DMS79 treated with DMSO at 0.1 percent for 48 hours (cell line): ENCODE results near the gene IZUMO4.
A peak's percentile ranks its signal among the peaks of the same experiment; 100 is the strongest.

ENCODE experiments used
- DNase-seq: peaks from one replicate; lab custom pipeline; 2025; lab: John Stamatoyannopoulos, UW

IZUMO4 gene, protein sequence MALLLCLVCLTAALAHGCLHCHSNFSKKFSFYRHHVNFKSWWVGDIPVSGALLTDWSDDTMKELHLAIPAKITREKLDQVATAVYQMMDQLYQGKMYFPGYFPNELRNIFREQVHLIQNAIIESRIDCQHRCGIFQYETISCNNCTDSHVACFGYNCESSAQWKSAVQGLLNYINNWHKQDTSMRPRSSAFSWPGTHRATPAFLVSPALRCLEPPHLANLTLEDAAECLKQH

DNA sequence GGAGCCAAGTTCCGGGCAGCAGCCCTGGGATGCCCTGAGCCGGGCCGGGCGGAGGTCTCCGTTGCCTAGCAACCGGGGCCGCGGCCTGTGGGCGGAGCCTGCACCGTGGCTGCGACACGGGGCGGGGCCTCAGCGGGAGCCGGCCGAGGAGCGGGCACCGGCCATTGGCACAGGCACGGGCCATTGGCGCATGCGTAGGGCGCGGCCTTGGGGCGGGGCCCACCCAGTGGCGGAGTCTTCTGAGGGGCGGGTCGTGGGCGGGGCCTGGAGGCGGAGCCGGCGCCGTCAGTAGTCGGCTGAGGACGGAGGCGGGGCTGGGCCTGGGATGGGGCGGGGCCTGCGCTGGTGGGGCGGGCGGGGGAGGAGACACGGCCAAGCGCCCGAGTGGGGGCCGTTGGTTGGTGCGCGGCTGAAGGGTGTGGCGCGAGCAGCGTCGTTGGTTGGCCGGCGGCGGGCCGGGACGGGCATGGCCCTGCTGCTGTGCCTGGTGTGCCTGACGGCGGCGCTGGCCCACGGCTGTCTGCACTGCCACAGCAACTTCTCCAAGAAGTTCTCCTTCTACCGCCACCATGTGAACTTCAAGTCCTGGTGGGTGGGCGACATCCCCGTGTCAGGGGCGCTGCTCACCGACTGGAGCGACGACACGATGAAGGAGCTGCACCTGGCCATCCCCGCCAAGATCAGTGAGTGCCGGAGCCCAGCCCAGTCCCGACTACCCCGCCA is at the start of gene IZUMO4:
TSS of gene IZUMO4 (plus strand) at position 436 of the 723 bp plus-strand sequence. CDS start at position 467, 31 bp downstream.
- peak; percentile 91 for DNase-seq

DNA sequence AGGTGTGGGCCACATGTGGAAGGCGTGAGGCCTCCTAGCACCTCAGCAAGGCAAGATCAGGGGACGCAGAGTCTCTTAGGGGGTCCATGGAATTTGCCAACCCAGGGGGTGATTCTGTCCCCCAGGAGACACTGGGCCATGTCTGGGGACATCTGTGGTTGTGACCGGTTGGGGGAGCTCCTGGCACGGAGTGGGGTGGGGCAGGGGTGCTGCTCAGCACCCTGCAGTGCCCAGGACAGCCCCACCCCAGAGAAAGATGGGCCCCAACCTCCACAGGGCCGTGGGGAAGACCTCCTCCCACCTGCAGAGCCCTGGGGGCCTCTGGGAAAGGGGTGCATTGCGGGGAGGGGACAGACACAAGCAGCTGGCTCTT is 49.7 kb upstream of the IZUMO4 start:
- DNase-seq: no peak

DNA sequence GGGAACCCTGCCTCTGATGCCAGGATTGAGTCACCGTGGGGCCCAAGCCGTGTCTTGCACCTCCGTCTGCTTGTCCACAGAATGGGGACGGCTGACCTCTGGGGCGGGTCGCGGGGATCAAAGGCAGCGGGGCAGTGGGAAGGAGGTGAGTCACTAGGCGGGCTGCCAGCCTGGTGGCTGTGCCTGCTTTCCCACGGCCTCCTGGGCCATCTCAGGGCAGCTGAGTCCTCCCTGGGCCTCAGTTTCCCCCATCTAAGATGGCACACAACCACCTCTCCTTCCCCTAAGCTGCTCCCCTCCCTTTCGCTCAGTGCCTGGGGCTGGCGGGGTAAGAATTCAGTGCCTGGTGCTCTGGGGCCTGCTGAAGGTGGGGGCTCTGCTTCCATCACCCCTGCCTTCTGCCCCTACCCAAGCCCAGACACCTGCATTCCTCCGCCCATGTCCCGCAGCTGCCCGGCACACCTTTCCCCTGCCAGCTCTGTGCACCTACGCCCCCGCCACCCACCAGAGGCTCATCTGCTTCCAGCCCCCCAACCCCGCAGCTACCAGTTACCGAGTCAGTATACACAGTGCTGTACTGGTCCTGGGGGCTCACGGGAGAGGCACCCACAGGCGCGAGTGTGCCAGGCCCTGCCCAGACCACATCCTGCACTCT is 49.1 kb upstream of the IZUMO4 start:
- DNase-seq: no peak

DNA sequence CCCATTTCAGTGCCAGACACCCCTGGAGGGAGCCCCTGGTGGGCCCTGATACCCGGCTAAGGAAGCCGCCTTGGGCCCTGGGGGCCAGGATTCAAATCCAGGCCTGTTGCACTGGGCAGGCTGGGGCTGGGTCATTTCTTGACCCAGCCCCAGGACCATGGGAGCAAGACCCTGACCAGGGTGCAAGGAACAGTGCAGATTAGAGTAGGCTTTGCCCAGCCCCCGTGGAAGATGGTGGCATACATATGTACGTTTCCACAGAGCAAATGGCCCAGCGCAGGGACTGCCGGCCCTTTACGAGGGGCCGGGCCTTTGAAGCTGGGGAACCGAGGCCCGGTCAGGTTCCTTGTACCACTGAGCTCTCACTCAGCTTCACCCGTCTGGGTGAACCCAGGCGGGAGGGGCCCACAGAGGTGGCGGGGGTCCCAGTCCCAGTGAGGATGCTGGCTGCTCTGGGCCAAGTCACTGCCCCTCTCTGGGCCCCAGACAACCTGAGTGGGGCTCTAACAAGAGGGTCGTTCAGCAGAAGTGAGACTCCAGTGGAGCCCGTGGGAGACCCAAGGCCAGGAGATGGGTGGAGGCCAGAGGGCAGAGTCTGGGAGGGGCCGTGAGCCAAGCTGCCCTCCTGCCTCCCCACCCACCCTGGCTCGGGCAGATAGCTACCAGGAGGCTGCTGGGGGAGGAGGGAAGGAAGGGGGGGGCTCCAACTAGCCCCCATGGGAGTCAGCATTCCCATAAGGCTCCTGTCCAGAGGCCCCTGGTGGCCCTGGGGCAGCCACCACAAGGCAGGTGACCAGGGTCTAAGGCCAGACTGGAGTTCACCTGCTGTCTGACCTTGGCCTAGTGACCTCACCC is 48.4 kb upstream of the IZUMO4 start:
- DNase-seq: no peak

DNA sequence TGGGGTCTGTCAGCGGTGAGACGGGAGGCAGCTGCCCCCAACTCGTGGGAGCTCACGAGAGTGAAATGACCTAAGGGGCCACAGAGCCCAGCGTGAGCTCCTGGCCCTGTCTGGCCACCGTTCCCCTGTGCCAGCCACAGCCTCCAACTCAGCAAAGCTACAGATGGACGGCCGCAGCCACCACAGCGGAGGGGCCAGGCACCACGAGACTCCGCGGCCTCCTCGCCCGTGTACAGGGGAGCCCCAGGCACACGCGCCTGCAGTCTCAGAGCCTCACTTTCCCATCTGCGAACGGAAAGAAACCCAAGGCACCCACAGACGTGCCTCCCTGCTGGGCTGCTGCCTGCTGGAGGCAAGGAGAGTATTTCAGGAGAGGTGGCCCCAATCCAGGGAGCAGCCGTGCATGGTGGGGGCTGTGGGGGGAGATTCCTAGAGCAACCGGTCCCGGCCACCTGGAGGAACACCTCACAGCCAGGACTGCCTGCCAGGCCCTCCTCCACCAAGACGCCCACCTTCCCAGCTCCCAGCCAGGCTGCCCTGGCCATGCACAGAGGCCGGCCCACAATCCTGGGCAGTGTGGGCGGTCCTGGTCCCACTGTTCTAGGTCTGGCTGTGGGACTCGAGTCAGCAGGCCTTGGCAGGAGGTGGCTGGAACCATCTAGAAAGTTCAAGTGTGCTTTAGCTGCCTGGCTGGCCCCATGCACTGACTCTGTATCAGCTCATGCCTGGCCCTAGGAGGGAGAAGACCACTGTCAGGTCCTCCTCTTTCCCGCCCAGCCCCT is 47.6 kb upstream of the IZUMO4 start:
- DNase-seq: no peak

DNA sequence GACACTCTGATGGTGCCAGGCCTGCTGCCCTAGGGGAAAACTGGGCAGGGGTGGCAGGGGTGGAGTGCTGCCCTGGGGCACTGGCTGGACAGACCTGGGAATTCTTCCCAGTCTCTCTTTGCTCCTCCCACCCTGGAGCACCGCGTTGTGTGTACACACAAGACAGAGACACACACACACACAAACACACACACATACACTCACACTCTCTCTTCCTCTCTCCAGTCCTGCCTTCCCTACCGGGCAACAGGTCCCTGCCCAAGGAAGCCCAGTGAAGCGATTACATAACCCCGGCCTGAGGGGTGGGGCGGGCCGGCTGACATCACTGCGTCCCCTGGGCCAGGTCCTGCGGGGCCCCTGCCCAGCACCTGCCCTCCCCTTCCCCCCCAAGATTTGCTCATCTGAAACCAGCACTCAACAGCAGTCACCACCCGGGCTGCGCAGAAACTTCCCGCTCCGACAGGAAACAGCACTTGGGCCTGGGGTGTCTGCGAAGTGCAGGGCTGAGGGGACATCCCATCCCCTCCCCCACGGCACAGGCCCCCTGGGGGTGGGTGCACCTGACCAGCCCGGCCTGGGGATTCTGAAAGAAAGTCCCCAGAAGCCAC is 46.9 kb upstream of the IZUMO4 start:
- peak; percentile 42 for DNase-seq

DNA sequence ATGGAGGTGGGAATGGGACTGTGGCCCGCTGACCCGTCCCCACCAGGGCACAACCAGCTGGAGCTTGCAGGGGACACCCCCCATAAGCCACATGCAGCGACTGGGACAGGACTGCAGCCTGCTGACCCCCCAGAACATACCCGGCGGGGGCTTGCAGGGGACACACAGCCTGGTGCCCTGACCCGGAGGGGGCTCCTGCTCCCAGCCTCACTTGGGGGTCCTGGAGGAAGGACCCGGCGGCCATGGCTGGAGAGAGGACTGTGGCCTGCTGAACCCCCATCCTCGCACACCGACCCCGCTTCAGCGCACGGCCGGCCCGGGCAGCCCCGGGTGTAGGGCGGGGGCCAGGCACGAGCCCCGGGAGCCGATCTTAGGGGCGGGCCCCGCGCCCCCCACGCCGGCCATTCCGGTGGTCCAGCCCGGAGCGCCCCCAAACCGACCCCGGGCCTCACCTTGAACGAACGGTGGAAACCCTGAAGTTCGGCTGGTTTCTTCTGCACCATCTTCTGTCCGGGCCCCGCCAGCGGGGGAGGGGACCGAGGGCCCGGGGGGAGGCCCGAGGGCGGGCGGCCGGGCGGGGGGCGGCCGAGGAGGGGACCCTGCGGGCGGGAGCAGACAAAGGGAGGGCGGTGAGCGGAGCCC is 46.2 kb upstream of the IZUMO4 start:
- no peak for DNase-seq

DNA sequence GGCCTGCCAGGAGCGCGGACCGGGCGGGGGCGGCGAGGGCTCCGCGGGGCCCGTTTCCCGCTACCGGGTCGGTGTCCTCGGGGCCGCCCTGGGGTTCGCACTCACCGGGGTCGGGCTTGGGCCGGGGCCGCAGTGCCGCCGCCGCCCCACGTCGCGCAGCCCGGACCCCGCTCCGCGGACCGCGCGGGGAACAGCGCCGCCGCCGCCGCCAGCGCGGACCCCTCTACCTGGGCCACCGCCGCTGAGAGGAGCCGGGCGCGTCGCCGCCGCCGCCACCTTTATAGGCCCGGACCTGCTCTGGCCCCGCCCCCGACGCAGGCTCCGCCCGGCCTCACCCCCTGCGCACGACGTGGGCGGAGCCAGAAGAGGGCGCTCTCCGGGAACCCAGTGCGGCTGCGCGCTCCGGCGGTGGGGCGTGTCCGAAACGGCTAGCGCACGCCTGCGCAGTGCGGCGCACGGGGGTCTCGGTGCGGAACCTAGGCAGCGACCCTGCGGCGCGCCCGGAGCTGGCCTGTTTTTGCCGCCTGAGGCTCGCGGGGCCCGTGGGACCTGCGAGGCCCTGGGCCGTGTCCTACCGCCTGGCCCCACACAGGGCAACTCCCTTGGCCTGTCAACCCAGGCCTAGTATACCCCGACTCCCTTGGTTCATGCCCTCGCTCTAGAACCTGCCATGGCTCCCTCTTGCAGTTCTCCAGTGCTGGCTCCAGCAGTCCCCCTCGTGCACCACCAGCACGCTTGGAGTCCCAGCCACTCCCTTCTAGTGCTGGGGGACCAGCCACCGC is 45.5 kb upstream of the IZUMO4 start, which contains the start of gene MKNK2:
TSS of gene MKNK2 (minus strand) at position 254 of the 782 bp plus-strand sequence. CDS start 393 bp downstream, outside the sequence.
- DNase-seq: peak; percentile 81

DNA sequence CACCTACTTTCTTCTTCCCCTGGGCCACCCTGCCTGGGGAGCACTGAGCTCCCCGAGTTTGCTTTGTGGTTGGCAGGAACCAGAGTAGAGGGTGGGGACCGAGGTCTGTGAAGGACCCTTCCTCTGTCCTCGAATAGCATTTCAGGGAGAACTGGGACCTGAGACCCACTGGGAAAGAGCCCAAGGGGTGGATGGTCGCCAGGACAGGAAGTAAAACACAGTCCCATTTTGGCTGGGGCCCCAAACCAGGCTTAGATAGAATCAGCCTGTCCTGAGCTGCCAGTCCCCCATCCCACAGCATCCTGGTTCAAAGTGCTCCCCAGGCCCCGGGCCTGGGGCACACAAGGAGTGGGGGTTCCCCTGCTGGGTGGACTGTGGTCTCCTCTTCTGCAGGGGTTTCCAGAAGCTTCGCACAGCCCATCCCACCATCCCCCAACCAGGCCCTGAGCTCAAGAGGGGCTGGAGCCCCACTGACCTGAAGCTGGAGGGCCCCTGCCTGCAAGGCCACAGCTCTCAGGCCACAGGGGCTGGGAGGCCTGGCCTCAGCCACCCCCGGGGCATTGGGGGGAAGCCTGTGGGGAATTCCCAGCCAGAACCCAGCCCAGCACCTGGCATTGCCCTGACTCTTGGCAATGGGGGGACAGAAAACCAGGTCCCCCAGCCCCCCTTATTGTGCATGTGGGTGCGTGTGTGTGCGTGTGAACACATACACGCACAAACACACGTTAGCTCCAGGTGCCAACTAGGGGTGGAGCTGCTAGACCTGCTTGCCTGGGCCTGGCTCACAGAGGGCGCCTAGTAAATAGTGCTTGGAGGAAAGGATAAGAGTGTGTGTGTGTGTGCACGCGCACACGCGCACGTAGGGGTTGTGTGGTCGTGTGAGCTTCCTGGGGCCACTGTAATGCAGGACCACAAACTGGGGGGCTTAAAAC is 44.7 kb upstream of the IZUMO4 start:
- DNase-seq: no peak

DNA sequence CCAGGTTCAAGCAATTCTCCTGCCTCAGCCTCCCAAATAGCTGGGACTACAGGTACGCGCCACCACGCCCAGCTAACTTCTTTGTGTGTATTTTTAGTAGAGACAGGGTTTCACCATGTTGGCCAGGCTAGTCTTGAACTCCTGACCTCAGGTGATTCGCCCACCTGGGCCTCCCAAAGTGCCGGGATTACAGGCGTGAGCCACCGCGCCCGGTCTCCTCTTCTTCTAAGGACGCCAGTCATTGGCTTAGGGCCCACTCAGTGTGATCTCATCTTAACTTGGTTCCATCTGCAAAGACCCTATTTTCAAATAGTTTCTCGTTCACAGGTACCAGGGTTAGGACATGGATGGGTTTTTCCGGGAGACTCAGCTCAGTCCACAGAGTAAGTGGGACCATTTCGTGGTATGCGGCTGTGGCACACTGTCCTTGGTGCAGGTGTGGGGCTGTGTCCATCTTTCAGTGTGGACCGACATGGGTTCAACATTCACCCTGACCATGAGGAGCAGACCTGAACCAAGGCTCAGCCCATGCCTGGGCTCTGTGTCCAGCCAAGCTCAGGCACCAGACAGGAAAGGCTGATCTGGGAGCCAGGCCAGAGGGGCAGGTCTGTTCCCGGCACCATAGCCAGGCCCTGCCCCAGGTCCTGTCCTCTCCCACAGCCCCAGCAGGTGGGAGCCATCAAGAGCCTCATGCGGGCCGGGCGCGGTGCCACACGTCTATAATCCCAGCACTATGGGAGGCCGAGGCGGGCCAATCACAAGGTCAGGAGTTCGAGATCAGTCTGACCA is 42.9 kb upstream of the IZUMO4 start:
- DNase-seq: no peak

DNA sequence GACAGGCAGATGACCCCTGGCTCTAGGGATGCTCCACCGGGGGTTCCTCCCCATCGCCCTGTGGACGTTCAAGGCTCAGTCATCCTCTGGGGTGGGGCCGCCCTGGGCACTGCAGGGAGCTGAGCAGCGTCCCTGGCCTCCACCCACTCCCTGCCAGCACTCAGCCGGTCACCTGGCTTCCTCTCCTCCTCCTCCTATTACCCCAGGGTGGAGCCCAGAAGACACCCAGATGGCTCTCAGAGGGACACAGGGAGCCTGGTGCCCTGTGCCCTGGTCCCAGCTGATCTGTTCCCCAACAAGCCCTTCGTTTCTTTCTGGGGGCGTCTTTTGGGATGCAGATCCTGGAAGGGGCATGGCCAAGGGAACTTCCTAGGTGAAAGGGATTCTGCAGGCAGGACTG is 42.0 kb upstream of the IZUMO4 start:
- no peak for DNase-seq

DNA sequence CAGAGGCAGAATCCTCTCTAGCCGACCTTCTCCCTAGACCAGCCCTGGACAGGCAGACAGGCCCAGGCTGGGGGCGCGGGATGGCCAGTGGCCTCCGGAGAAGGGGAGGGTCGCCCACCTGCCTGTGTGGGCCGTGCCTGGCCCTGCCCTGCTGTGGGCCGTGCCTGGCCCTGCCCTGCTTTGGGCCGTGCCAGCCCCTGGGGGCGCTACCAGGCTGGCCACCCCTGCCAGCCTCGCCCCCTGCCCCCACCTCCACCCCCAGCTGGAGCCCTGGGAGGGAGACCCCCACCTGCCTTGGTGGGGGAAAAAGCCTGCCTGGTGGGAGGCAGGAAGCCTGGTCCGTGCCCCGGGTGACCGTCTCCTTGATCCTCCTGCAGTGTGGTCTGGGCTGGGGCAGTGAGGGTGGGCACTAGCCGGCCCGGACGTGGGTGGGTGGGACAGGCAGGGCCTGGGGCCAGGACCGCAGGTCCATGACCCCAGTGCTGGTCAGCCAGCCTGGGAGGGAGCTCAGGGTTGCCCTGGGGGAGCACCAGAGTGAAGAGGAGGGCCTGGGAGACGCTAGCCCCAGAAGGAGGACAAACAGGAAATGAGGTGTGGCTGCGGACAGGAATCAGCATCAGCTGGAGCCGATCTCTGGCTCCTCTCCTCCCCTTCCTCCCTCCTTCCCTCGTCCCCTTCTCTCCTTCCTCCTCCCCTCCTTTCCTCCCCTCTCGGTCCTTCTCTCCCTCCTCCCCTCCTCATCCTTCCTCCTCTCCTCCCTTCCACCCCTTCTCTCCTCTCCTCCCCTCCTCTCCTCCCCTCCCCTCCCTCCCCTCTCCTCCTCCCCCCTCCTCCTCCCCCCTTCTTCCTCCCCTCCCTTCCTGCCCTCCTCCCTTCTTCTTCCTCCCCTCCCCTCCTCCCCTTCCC is 40.5 kb upstream of the IZUMO4 start:
- no peak for DNase-seq

DNA sequence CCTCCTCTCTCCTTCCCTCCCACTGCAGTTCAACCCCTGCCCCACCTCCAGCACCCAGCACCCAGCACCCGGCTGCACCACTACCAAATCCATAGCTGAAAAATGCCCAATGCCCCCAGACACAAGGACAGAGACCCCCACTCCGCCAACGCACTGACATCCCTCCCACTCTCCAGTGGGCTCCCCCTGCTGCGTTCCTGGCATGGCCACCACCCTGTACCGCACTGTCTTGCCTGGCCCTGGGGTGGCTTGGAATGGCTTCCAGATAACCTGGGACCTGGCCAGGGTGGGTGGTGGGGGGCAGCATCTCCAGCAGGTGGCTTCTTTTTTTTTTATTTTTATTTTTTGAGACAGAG is 39.9 kb upstream of the IZUMO4 start:
- no peak for DNase-seq

DNA sequence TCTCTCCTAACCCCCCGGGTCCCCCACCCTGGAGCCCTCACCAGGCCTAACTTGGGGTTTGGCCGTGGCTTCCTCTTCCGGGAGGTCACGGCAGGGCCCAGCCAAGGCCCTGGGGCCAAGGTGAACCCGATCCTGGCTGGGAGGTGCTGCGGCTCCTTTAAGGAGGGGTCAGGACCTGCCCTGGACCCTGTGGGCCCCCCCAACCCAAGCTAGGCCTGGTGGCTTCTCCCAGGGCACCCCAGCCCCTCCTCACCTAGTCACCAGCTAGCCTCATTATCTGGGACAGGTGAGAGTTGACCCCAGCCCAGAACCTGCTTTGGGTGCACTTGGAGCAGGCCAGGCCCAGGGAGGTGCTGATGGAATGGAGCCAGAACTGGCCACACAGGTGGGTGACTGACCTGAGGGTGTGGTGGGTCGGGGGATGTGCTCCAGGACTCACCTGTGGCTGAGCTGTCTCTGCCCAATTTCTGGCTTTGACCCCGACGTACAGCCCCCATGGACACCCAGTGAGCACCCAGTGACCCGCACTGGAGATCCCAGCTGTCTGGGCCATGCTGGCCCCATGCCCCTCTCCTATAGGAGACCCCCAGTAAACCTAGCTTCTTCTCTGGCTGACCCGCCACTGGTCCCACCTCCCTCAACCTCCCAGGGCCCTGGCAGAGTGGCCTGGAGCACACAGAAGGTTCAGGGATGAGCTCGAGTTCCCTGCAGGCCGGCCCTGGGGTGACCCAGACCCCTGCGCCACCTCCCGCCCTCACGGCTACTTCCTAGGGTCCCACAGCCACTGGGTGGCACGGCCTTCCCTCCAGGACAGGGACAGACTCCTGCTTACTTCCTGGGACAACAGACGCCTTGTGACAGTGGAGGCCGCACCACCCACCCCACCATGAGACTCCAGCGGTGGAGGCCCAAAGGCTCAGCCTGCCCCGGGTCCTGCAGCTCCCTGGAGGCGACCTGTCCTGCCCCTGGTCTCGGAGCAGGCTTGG is 38.9 kb upstream of the IZUMO4 start:
- DNase-seq: no peak
